AG08395 (cell line): ENCODE results near the gene REL.
"Not testable (repeated sequence)": the region's sequence is repeated elsewhere in the genome, so short reads cannot be mapped to it uniquely, and the experiment has no call there.

Experiments
- DNase-seq: peaks from one replicate; pipeline ENCODE4 v3.0.0; 2012; ENCODE audit warnings: mixed read lengths, low spot score

REL gene

DNA sequence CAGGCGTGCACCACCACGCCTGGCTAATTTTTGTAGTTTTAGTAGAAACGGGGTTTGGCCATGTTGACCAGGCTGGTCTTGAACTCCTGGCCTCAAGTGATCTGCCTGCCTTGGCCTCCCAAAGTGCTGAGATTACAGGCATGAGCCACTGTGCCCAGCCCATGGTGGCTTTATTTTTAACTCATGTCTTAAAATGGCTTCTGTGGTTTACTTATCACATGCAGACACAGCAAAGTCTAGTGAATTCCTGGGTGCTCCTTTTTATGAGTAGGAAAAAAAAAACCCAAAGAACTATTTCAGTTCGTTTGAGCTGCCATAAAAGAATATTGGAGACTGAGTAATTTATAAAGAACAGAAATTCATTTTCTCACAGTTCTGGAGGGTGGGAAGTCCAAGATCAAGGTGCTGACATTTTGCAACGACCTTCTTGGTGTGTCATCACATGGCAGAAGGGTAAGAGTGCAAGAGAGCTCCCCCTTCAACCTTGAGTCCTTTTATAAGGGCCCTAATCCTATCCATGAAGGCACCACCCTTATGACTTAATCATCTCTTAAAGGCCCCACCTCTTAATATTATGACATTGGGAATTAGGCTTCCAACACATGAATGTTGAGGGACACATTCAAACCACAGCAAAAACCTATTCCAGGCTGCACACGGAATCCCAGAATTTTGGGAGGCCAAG lies 12.6 kb upstream of the REL start:
- no peak for DNase-seq

DNA sequence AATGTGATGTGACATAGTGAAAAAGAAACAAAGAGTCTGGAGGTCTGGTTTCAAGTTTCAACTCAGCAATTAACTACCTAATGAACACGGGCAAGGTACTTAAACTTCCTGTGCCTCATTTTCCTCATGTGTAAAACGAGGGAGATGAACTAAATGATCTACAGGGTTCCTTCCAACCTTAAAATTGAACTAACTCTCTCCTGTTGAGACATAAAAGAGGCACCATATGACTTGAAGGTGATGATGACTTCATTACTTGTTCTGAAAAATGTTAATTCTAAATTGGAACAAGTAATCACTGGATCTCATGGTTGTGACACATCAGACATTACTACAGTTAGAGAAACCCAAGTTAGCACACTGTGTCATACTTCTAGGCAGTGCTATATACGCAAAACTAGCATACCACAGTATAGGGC lies 8.9 kb upstream of the REL start:
- no peak for DNase-seq

DNA sequence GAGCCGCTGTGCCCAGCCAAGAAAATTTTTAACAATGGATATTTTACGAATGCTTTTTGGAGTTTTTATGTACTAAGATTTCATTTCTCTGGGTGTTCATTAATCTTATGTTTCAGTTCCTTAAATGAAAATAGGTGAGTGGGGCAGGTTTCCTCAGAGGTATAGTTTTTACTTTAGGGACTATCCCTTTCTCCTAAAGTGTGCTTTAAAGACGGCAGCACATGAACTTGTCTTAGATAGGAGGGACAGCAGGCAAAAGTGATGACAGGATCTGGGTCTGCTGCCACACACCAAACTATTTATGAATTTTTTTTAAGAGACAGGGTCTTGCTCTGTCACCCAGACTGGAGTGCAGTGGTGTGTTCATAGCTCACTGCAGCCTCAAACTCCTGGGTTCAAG lies 8.0 kb upstream of the REL start:
- no peak for DNase-seq

DNA sequence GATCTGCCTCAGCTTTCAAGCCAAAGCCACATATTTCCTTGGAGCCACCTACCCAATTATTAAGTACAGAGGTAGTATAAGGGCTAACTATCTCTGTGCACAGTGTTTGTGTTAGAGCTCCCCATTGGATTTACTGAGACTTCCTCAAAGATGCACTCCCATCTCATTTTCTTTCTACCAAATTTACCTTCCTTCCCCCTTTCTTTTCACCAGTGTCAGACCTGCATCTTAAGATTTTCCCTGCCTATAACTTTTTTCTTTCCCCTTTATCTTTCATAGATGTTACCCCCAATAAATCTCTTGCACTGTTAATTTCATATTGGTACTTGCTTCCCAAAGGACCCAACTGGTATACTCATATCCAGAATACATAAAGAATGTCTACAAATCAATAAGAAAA lies 5.9 kb upstream of the REL start:
- no peak for DNase-seq

DNA sequence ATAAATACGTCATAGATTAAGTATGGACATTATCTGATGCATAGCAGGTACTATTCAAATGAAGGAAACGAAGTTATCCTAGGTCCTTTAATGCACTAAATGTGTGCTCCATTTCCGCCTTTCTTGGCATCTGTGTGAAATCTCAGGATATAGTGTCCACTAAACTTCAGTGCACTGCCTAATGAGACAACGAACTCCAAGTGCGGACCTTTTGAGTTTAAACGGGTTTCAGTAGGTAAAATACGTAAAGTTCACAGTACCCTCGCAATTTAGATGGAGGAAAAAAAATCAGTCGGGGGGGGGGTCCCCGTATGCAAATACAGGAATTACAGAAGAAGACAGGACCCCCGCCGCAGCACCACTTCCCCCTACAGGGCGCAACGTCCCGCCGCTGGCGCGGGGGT lies 729 bp upstream of the REL start:
- no peak for DNase-seq

DNA sequence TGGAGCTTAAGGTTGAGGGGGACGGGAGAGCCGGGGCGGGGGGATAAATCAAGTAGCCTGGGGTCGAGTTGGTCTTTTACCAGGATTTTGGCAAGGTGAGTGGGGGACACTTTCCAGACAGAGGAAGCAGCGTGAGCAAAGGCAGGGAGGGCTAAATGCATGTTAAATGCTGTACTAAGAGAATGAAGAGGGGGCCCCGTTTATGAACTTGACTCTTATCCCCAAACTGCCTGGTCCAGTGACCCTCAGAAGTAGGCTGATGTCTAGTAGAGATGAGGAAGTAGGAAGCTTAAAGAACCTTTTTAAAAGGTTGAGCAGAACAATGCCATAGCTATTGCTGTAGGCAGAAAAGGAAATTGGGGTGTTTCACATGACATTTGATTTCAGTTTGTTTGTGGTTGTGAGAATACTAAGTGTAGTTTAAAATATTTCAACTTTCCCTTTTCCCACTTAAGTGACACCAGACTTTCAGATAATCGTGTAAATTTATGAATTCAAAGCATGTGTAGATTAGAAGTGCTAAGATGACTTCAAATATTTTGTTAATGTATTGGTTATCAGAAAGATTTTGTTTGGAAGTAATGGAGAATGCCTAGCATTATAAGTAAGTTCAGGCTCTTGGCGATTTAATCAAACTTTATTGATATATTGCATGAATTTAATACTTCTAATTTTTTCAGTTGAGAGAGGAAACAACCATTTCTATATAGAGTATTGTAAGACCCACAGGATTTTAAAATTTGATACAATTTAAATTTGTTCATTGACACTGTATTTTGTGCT lies 1.8 kb downstream of the REL start:
- DNase-seq: no peak

DNA sequence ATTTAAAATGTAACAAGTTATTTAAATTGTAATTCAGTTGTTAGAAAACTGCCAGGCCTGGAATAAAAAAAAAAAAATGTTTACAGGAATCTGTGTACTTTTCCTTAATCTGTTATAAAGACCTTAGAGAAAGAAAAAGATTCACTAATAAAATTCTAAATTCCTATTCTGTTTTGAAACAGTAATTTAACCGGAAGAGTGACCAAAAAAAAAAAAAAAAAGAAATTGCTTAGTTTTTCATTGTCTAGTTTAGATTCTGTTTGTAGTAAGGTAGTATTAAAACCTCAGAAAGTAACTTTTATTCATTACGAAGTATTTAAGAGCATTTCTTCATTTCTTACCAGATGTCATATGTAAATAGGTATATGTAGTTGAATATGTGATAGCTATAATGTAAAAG lies 2.5 kb downstream of the REL start:
- DNase-seq: no peak

DNA sequence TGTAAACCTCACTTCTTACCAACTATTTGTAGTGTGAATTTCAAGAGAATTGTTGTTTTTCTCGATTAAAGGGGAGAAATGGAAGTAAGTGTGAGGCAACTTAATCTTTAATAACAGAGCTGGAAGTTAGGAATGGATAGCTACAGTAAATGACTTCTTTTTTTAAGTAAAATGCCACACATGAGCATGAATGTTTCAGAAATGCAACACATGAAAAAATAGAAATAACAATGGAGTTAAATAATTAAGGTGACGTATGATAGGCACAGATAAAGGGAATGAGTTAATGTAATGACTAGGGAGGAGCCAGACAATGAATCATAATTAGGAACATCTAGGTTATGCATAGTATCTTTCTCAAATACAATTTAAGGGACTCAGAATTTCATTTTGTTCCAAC lies 3.4 kb downstream of the REL start:
- no peak for DNase-seq

DNA sequence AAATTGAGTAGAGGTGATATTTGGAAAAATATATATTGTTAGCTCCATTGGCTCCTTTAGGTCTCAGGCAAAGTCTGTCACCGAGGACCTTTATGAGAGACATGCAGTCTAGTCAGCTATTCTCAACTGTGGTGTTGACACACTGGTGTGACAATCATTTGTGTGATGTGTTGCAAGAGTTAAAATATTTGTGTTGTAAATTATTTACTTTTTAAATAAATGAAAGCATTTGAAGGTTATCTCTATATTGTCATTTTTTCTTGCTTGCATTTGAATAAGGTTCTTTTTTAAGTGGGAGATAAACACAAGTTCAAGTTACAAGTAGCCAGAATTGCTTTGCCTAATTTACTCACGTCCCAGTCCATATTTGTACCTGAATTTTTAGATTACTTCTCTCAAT lies 4.3 kb downstream of the REL start:
- no peak for DNase-seq

DNA sequence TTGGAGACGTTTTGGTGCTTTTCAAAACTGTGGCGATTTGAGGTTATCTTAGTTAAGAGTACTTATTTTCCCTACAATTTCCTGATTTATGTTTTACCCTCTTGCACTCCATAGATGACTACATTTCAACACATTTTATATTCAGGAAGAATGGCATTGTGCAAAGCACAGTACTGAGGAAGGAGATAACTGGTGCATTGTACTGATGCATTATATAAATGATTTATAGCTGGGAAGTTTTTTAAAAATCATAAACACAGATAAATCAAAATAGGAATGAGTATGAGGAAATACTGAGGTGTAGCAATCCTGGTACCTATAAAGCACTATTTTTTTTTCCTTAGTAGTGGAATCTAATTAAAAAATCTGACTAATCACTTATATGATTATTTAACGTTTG lies 5.6 kb downstream of the REL start:
- no peak for DNase-seq

DNA sequence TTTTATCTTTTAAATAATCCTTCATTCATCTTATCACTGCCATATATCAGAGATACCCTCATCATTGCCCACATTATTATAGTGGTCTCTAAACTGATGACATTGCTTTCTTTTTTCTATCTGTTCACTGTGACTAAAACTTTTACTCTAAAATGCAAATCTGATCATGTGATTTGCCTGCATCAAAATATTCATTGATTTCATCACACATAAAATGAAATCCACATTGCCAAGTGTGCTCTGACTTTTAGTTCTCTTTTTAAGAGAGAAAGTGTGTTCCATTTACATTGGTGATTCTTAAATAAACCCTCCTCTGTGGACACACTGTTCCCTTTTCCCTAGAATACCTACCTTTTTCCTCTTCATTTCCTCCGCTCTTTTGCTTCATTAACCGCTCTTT lies 7.5 kb downstream of the REL start:
- DNase-seq: no peak

DNA sequence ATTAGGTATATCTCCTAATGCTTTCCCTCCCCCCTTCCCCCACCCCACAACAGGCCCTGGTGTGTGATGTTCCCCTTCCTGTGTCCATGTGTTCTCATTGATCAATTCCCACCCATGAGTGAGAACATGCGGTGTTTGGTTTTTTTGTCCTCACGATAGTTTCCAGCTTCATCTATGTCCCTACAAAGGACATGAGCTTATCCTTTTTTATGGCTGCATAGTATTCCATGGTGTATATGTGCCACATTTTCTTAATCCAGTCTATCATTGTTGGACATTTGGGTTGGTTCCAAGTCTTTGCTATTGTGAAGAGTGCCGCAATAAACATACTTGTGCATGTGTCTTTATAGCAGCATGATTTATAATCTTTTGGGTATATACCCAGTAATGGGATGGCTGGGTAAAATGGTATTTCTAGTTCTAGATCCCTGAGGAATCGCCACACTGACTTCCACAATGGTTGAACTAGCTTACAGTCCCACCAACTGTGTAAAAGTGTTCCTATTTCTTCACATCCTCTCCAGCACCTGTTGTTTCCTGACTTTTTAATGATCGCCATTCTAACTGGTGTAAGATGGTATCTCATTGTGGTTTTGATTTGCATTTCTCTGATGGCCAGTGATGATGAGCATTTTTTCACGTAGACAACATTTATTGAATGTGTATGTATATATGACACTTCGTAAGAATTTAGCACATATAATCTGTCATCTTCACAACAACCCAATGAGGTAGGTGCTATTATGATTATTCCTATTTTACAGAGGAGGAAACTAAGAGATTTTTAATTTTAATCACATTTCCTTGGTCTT lies 8.4 kb downstream of the REL start:
- not testable (repeated sequence) for DNase-seq

DNA sequence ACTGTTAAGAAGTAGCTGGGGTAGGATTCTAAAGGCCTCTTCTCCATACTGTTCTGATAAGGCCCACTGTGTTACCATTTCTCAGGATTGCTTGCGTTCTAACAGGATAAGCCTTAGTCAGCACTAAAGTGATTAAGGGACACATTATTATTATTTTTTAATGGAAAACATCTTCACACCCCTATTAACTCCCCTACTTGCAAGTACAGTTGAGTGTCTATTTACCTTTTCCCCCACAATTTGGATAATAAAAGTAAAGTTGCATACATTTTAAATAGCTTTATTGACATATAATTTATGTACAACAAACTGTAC lies 9.0 kb downstream of the REL start:
- no peak for DNase-seq

DNA sequence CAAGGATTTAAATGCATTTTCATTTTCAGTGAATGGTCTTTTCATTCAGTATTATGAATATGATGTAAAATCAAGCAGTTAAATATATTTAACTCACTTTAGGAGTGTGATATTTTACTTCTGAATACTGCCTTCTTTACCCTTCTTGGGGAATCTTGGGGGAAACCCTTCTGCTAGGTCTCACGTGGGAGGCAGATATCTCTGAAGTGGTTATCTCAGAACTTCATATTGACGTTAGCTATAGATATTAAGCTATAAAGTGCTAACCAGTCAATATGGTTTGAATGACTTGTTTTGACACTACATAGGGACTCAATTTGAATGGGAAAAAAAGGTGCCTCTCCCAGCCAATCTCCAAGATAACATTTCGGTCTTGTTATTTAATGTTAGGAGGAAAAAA lies 9.8 kb downstream of the REL start:
- DNase-seq: no peak

DNA sequence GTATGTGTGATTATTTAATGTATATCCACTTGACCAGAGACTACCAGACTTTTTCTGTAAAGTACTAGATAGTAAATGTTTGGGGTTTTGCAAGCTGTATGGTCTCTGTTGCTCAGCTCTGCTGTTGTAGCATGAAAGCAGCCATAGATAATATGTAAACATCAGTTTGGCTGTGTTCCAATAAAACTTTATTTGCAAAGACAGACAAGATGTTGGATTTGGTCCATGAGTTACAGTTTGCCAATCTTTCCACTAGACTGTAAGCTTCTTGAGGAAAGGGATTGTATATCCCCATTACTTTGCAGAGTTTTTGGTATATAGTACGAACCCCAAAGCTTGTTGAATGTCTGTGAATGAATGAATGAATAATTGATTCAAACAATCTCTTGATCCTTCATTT lies 17.2 kb downstream of the REL start:
- no peak for DNase-seq

DNA sequence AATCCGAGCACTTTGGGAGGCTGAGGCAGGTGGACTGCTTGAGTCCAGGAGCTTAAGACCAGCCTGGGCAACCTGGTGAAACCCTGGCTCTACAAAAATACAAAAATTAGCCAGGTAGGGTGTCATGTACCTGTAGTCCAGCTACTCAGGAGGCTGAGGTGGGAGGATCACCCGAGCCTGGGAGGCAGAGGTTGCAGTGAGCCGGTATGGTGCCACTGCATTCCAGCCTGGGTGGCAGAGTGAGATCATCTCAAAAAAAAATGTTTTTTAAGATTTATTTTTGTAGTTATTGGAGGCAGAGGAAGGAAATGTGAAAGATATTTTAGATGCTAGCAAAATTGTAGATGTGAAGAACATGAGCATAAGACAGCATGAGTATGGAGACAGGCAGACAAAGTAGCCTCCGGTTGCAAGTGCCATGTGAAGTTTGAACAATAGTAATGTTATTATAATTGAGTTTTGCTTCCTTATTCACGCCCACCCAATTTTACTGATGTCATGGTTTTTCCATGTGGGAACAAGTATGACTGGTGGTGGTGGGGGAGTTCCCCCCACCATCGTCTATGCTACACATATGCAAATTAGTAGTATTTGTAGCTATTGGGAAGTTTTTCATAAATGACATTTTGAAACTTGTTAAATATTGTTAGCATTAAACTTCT lies 18.0 kb downstream of the REL start:
- no peak for DNase-seq

DNA sequence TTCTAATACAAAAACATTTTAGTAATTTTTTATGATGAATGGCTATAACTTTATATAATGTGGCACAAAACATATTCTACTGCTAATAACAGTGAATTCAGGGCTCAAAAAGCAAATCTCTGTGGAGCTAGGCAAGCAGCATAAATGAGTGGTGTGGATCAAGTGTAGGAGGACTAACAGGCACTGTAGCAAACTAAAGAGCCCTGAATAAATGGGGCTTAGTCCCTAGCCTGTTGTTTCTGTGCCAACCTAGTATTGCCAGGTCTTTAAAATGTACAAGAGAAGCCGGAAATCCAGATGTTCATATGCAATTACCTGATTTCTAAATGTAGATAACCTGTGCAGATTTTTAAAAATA lies 18.5 kb downstream of the REL start:
- DNase-seq: no peak

DNA sequence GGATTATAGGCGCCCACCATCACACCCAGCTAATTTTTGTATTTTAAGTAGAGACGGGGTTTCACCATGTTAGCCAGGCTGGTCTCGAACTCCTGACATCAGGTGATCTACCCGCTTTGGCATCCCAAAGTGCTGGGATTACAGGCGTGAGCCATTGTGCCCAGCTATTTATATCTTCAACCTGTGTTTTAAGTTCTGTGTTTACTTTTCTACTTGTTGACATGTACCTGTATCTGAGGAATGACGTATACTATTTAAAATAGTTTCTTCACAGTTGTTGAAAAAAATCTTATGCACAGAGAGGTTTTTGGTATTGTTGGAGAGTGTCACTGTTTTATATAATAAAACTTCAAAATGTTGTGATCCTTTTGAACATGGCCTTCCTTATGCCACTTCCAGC lies 19.9 kb downstream of the REL start:
- DNase-seq: not testable (repeated sequence)

DNA sequence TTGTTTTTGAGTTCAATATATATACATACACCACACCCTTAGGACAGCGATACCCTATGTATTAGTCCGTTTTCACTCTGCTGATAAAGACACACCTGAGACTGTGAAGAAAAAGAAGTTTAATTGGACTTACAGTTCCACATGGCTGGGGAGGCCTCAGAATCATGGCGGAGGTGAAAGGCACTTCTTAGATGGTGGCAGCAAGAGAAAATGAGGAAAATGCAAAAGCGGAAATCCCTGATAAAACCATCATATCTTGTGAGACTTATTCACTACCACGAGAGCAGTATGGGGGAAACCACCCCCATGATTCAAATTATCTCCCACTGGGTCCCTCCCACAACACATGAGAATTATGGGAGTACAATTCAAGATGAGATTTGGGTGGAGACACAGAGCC lies 24.5 kb downstream of the REL start:
- DNase-seq: not testable (repeated sequence)

DNA sequence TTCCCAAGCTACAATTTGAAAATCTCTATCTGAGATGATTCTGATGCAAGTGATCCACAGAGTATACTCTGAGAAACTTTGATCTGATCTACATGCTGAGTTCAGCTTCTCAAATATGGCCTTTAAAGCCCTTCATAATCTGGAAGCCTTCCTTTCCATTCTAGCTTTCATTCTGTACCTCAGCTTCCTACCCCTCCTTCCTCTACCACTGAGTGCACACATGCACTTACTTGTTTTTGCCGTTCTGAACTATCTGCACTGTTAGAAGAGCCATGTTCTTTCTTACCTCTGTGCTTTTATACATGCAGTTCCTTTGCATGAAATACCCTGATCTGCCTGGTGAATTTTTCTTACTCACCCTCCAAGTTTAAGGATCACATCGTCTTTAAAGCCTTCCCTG lies 25.0 kb downstream of the REL start:
- DNase-seq: no peak

DNA sequence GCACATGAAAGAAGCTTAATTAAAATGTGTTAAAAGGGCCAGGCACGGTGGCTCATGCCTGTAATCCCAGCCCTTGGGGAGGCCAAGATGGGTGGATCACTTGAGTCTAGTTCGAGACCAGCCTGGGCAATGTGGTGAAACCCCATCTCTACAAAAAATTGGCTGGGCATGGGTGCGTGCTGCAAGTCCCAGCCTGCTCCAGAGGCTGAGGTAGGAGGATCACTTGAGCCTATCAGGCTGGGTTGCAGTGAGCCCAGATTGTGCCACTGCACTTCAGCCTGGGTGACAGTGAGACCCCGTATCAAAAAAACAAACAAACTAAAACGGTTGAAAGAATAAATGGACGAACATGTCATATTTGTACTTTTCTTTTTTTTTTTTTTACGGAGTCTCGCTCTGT lies 26.0 kb downstream of the REL start:
- no peak for DNase-seq

DNA sequence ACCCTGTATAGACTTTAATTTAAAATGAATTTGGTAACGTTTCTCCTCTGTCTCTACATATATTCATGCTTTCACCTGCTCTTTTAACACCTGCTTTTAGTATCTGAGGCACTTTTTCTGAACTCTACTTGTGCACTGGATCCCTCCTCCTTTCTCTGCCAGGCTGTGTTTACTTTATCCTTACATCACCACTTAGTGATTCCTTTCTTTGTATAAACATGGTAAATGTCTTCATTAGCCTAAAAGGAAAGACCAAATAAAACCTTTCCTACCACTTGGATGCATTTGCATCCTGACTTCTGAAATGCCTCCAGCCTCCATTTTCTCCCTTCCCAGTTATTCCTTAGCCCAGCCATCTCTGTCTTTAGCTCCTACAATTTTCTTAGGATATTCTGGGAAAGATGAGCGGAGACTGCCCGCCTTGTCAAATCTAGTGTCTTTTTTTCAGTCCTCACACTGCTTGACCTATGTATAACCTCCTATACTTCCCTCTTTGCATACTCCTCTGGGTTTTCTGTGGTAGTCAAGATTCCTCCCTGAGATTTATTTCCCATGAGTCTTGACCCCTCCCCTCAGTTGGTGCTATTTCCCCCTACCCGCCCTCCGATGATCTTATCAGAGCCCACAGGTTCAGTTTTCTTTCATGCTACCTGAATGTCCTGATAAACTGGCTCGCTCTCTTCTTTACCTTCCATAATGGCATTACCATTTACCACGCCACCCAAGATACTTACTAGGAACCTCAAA lies 44.8 kb downstream of the REL start:
- no peak for DNase-seq
